K562 (cell line): ENCODE measurements around the gene ST3GAL3. TPM values are rescaled to one million over a fixed set of nuclear protein-coding genes. Genes with fewer than 3 reads are reported as not detected.
A peak's percentile ranks its signal among the peaks of the same experiment; 100 is the strongest.

Experiments used
- ATAC-seq: fragments of 200-7000 bp; cut with Tn5 transposase; 3 replicates; pipeline ENCODE4 v1.9.1; 2020; ENCODE audit warnings: moderate library complexity
- BruUV-seq: library from RNA; stranded (reverse); fragments of 400-500 nt; replicated peaks from 2 replicates; lab custom pipeline; 2021; lab: Mats Ljungman, UMichigan
- CTCF ChIA-PET: fragments of 300-600 bp; formaldehyde crosslinking; extraction: SDS; loops from one replicate; lab custom pipeline; 2021; ENCODE audit warnings: low intra/inter-chr PET ratio; lab: Yijun Ruan, JAX
- POLR2A ChIA-PET: fragments of 300-600, 350-650 bp; sonication (Branson Sonifier 250); formaldehyde crosslinking; extraction: SDS; loops from one replicate; lab custom pipeline; 2021; ENCODE audit warnings: antibody characterized with exemption, inconsistent platforms; lab: Yijun Ruan, JAX
- DNase-seq, 4 experiments: peaks; one replicate each; pipeline versions ENCODE4 v3.0.0 to v3.0.0-alpha.2; 2011 to 2018; ENCODE audit warnings: low spot score in 3 of 4, mixed read lengths in 3 of 4; ENCODE audit errors: extremely low read depth in 1 of 4
- FAIRE-seq: peaks from 2 replicates; lab custom pipeline; 2011; peaks lifted over from hg19 to GRCh38; lab: Jason Lieb, UNC
- H2AFZ ChIP-seq: 2 replicates; pipeline ENCODE4 v1.6.0; 2011; ENCODE audit warnings: low read depth, low read length, control low read depth, inconsistent platforms
- H3K27ac ChIP-seq: fragments of 200-600 bp; 3 replicates; pipeline ENCODE4 v1.8.0; 2011; ENCODE audit warnings: low read depth, mild to moderate bottlenecking, control low read depth, inconsistent platforms, low read length, moderate library complexity, mixed read lengths; ENCODE audit errors: extremely low read depth
- H3K27me3 ChIP-seq, 2 experiments: fragments of 300-600 bp in 1 of 2; 2 replicates in 1 of 2; 3 replicates in 1 of 2; pipeline versions ENCODE4 v1.6.0 to v1.8.0; 2011; ENCODE audit warnings: inconsistent platforms in 2 of 2, low read length in 2 of 2, mild to moderate bottlenecking in 1 of 2, mixed read lengths in 1 of 2, moderate library complexity in 1 of 2; ENCODE audit not compliant: control insufficient read depth in 2 of 2, insufficient read depth in 2 of 2
- H3K36me3 ChIP-seq: fragments of 300-600 bp; 3 replicates; pipeline ENCODE4 v1.8.0; 2011; ENCODE audit warnings: mild to moderate bottlenecking, low read length, inconsistent platforms; ENCODE audit not compliant: control insufficient read depth, insufficient read depth
- H3K4me1 ChIP-seq, 2 experiments: fragments of 200-600 bp in 1 of 2; replicated peaks in 1 of 2; 2 replicates in 1 of 2; 3 replicates in 1 of 2; pipeline versions ENCODE4 v1.5.1 to v1.8.0; 2011; ENCODE audit warnings: inconsistent platforms in 2 of 2, low read length in 2 of 2, mild to moderate bottlenecking in 1 of 2, mixed read lengths in 1 of 2, moderate library complexity in 1 of 2; ENCODE audit not compliant: control insufficient read depth in 2 of 2, insufficient read depth in 2 of 2
- H3K4me2 ChIP-seq: 2 replicates; pipeline ENCODE4 v1.6.1; 2011; ENCODE audit warnings: low read length, control low read depth, inconsistent platforms, mixed read lengths; ENCODE audit not compliant: insufficient read depth
- H3K4me3 ChIP-seq: fragments of 200-600 bp; sonication (generic), shearing (Covaris generic); 2 replicates; pipeline ENCODE4 v1.5.1; 2016; ENCODE audit warnings: control low read depth, inconsistent platforms
- H3K79me2 ChIP-seq: fragments of 200-600 bp; 3 replicates; pipeline ENCODE4 v1.8.0; 2011; ENCODE audit warnings: low read length, inconsistent platforms; ENCODE audit not compliant: control insufficient read depth, insufficient read depth
- H3K9ac ChIP-seq, 2 experiments: 2 replicates each; pipeline versions ENCODE4 v1.6.0 to v1.6.1; 2011; ENCODE audit warnings: low read depth in 2 of 2, low read length in 2 of 2, control low read depth in 1 of 2, inconsistent platforms in 1 of 2, mild to moderate bottlenecking in 1 of 2, mixed read lengths in 1 of 2; ENCODE audit not compliant: insufficient read depth in 1 of 2
- H3K9me1 ChIP-seq: one replicate; pipeline ENCODE4 v1.6.0; 2011; ENCODE audit warnings: inconsistent platforms, mild to moderate bottlenecking, low read length, moderate library complexity; ENCODE audit not compliant: control insufficient read depth, insufficient read depth
- H3K9me3 ChIP-seq: replicated peaks from 2 replicates; pipeline ENCODE4 v1.5.1; 2011; ENCODE audit warnings: low read depth, low read length, inconsistent platforms; ENCODE audit not compliant: control insufficient read depth, insufficient read depth
- H4K20me1 ChIP-seq: replicated peaks from 2 replicates; pipeline ENCODE4 v1.6.1; 2011; ENCODE audit warnings: low read length, inconsistent platforms, mixed read lengths; ENCODE audit not compliant: control insufficient read depth, insufficient read depth
- DLX4 ChIP-seq: fragments of 250-450 bp; sonication (Bioruptor Pico); IDR thresholded peaks from 2 replicates; pipeline ENCODE4 v1.6.1; 2021; ENCODE audit warnings: mild to moderate bottlenecking
- TEAD4 ChIP-seq, 2 experiments: sonication (generic) in 1 of 2; formaldehyde crosslinking in 1 of 2; IDR thresholded peaks; 2 replicates each; pipeline versions ENCODE4 v1.6.1 to v1.8.0; 2012 to 2022; ENCODE audit warnings: borderline replicate concordance in 1 of 2, inconsistent platforms in 1 of 2, low read length in 1 of 2, mild to moderate bottlenecking in 1 of 2, missing genetic modification reagents in 1 of 2
- TFE3 ChIP-seq: fragments of 450-650 bp; formaldehyde crosslinking; IDR thresholded peaks from 2 replicates; pipeline ENCODE4 v1.4.0; 2020; ENCODE audit warnings: mild to moderate bottlenecking, mixed read lengths
- THRB ChIP-seq: fragments of 450-650 bp; formaldehyde crosslinking; conservative IDR thresholded peaks from 2 replicates; pipeline ENCODE4 v1.4.0; 2022; ENCODE audit warnings: mild to moderate bottlenecking, missing genetic modification characterization
- ZC3H11A ChIP-seq: IDR thresholded peaks from 2 replicates; pipeline ENCODE4 v1.6.1; 2012; ENCODE audit warnings: low read depth, low read length, improper control_type of control experiment
- WGBS: fragments of 100-300 bp; shearing (Covaris generic); methylation state at CpG from one replicate; pipeline ENCODE4 v1.1.6; 2016; ENCODE audit warnings: low coverage, mixed read lengths; ENCODE audit not compliant: insufficient coverage; ENCODE audit errors: missing lambda C conversion rate; 5-methylcytosine and 5-hydroxymethylcytosine counted together
- in situ Hi-C: fragments of 300-500 bp; cut with MboI; formaldehyde crosslinking; loops from 4 replicates; pipeline ENCODE4 v1.15.0; 2018; ENCODE audit warnings: inconsistent platforms, mixed read lengths
- intact Hi-C: fragments of 100-400 bp; cut with micrococcal nuclease; formaldehyde crosslinking; loops from 2 replicates; pipeline ENCODE4 v1.14.2; 2022
- polyA plus RNA-seq, 8 experiments: library from polyadenylated mRNA; depleted of rRNA in 4 of 8; stranded (reverse) in 5 of 8; unstranded in 3 of 8; fragments of >200 nt; fragmentation: Nextera tagmentation in 2 of 8; fragmentation: Illumina TruSeq in 1 of 8; extraction: Ambion mirVana in 2 of 8; extraction: Trizol in 1 of 8; gene quantifications; 2 replicates each; pipeline versions ENCODE4 v1.2.1 to v1.2.3, GENCODE V29; 2011 to 2014; ENCODE audit warnings: inconsistent platforms in 1 of 8, missing spikeins in 1 of 8
- total RNA-seq, 7 experiments: library from RNA; depleted of rRNA in 6 of 7; stranded (reverse); fragments of >200 nt in 6 of 7; fragmentation: Illumina TruSeq in 2 of 7; extraction: Trizol in 2 of 7; gene quantifications; 2 replicates each; pipeline versions ENCODE4 v1.2.1 to v1.2.3, GENCODE V29; 2011 to 2021; ENCODE audit warnings: low replicate concordance in 1 of 7

Gene ST3GAL3
- total and polyA plus RNA-seq, 9 of the 15 experiments (the other 6 are each of a cell fraction or from before 2014, with no cell fraction given), result 1.2 to 18.9 (median 11.0) TPM

- intact Hi-C loops (no loop called here), in situ Hi-C loops (no loop called here)
- ChIA-PET CTCF (no interaction called here), POLR2A (no interaction called here)
- no peaks in the 10 kb centered on the region for H3K27me3 ChIP-seq
- no TSS peak for BruUV-seq
- H3K9ac ChIP-seq, result no peak overlapping the region; a peak in 1 of 4 replicates
- H3K27ac ChIP-seq, result peak overlapping the region; percentile 37; the same call in 1 of the 3 replicates
- no peak overlapping the region for H3K4me3 ChIP-seq
- H3K9me3 ChIP-seq, result no peaks in the 10 kb centered on the region
- no peaks in the 10 kb centered on the region for H3K36me3 ChIP-seq
- no peaks in the 10 kb centered on the region for H3K79me2 ChIP-seq
- 80% methylated on average over 2 of the region's 2 CpGs for WGBS
- H2AFZ ChIP-seq, result no peak overlapping the region
- ATAC-seq (no peak), FAIRE-seq (no peak), DNase-seq (no peak)
- H4K20me1 ChIP-seq, result no peaks in the 10 kb centered on the region
- no peak for TF ChIP-seq DLX4 (CRISPR knock-in tag)
- TF ChIP-seq TFE3 (CRISPR knock-in tag), result no peak
- TF ChIP-seq THRB (CRISPR knock-in tag), result no peak
- no peak for TF ChIP-seq TEAD4 (IDR thresholded peaks at IDR 0.05; ENCODE audit: low read length)
- TF ChIP-seq TEAD4 (CRISPR knock-in tag; IDR thresholded peaks at IDR 0.05; ENCODE audit: borderline replicate concordance), result 0 out of 2 replicates have a peak, but pooled peaks have one; percentile 30
- no peak for TF ChIP-seq ZC3H11A
- H3K4me2 ChIP-seq, result no peak overlapping the region
- peaks cover 2% of the 10 kb centered on the region for H3K9me1 ChIP-seq
- peaks cover 15 to 31% of the 10 kb centered on the region in 2 experiments for H3K4me1 ChIP-seq
Measured at GRCh38 chr1:43866201-43866600, 158.9 kb downstream of the ST3GAL3 start.
